ENCODE measurements around the gene SYNC.
"Not testable (repeated sequence)": the region's sequence is repeated elsewhere in the genome, so short reads cannot be mapped to it uniquely, and the experiment has no call there.

- not testable (repeated sequence) for TF ChIP-seq CTCF (conservative IDR thresholded peaks at IDR 0.05; ENCODE audit: low read depth in 2 of 2); EZH2 (IDR thresholded peaks at IDR 0.05; ENCODE audit: low read depth, unreplicated experiment)
These were observed 72.4 kb downstream of the SYNC start for GRCh38 chr1:32630173-32630572.
